Epithelial cell of prostate (primary cell): Measurements from ENCODE around the gene CREB3L4.
A peak's percentile ranks its signal among the peaks of the same experiment; 100 is the strongest.

Source experiments
- DNase-seq: peaks from one replicate; pipeline ENCODE4 v3.0.0-alpha.2; 2011; ENCODE audit warnings: low read depth, low spot score
- H3K27ac ChIP-seq: fragments of 450-650 bp; 2 replicates; pipeline ENCODE4 v1.5.1; 2017; ENCODE audit warnings: mild to moderate bottlenecking

CREB3L4 gene

GRCh38 chr1:153936011-153936802 lies 31.5 kb upstream of the CREB3L4 start:
- H3K27ac ChIP-seq = no peak overlapping the region
- DNase-seq = no peak

GRCh38 chr1:153937331-153937730 lies 30.4 kb upstream of the CREB3L4 start:
- no peak overlapping the region for H3K27ac ChIP-seq
- no peak for DNase-seq

- H3K27ac ChIP-seq = no peak overlapping the region
- no peak for DNase-seq
These were observed 28.7 kb upstream of the CREB3L4 start for GRCh38 chr1:153938996-153939395.

- no peak for DNase-seq
- no peak overlapping the region for H3K27ac ChIP-seq
These were observed 28.2 kb upstream of the CREB3L4 start for GRCh38 chr1:153939476-153939875.

- no peak overlapping the region for H3K27ac ChIP-seq
- no peak for DNase-seq
These were observed 26.9 kb upstream of the CREB3L4 start for GRCh38 chr1:153940756-153941155.

GRCh38 chr1:153941826-153942725 lies 25.6 kb upstream of the CREB3L4 start:
- H3K27ac ChIP-seq = no peak overlapping the region
- DNase-seq = no peak

- DNase-seq = no peak
- no peak overlapping the region for H3K27ac ChIP-seq
These were observed 24.7 kb upstream of the CREB3L4 start for GRCh38 chr1:153942766-153943549.

- DNase-seq = no peak
- no peak overlapping the region for H3K27ac ChIP-seq
These were observed 23.5 kb upstream of the CREB3L4 start for GRCh38 chr1:153944005-153944826.

- H3K27ac ChIP-seq = peak overlapping the region; percentile 81
- DNase-seq = no peak
These were observed 22.9 kb upstream of the CREB3L4 start for GRCh38 chr1:153944827-153945117.

GRCh38 chr1:153945131-153945794 lies 22.4 kb upstream of the CREB3L4 start:
- H3K27ac ChIP-seq = peak overlapping the region; percentile 81
- DNase-seq = no peak

- H3K27ac ChIP-seq = peak overlapping the region; percentile 81
- DNase-seq = no peak
These were observed 21.7 kb upstream of the CREB3L4 start for GRCh38 chr1:153945795-153946621.

GRCh38 chr1:153946622-153947241 lies 21.0 kb upstream of the CREB3L4 start, which contains the start of gene DENND4B:
TSS of gene DENND4B (minus strand) at chr1:153946718. CDS start at chr1:153944374, 2,344 bp downstream.
- peak within 1 kb of the TSS; percentile 81 for H3K27ac ChIP-seq
- no peak for DNase-seq

- H3K27ac ChIP-seq = no peak overlapping the region
- no peak for DNase-seq
These were observed 16.5 kb upstream of the CREB3L4 start for GRCh38 chr1:153951183-153951582.

GRCh38 chr1:153951801-153952200 lies 15.9 kb upstream of the CREB3L4 start:
- H3K27ac ChIP-seq = no peak overlapping the region
- no peak for DNase-seq

GRCh38 chr1:153953859-153954365 lies 13.8 kb upstream of the CREB3L4 start:
- no peak overlapping the region for H3K27ac ChIP-seq
- DNase-seq = no peak

GRCh38 chr1:153954826-153955225 lies 12.9 kb upstream of the CREB3L4 start:
- DNase-seq = no peak
- no peak overlapping the region for H3K27ac ChIP-seq

- DNase-seq = no peak
- peak overlapping the region; percentile 83 for H3K27ac ChIP-seq
These were observed 10.5 kb upstream of the CREB3L4 start for GRCh38 chr1:153956997-153957715.
